GM18499 (cell line): Measurements from ENCODE around the gene SHROOM3.
A peak's percentile ranks its signal among the peaks of the same experiment; 100 is the strongest.

Experiments used
- ATAC-seq: cut with Tn5 transposase; IDR thresholded peaks from one replicate; pipeline ENCODE4 v1.9.1; 2021; ENCODE audit warnings: moderate number of reproducible peaks; ENCODE audit not compliant: insufficient read depth, unreplicated experiment

Gene SHROOM3

DNA sequence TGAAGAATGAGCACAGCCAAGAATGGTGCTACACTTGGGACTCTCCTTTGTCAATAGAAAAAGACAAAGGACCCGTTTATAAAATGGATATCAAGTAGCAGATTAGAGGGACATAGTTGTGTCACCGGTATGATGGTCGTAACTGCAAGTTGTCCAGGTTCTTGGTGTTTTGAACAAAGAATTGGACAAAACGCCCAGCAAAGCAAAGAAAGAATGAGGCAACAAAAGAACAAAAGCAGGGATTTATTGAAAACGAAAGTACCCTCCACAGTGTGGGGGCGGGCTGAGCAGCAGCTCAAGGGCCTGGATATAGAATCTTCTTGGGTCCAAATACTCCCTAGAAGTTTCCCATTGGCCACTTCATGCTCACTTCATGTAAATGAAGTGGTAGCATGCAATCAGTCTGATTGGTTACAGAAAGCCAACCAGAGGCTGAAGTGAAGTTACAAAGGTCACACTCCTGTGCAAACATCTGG is 54.7 kb downstream of the SHROOM3 start:
- no peak for ATAC-seq

DNA sequence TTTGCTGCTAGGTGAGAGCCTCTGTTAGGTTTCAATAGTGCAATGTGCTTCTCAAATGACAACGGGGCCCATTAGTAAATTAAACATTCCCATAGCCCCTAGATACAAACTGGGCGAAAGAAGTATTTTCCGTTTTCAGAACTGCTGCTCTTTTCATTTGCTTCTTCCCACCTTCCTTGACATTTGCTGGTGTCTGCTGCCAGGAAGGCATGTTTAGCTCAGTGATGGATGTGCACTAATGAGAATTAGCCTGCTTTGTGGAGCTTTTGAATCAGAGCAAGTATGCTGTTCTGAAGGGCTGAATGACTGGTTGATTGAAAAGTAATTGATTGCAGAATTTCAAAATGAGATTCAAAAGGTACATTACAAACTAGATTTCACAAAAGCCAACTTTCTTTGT is 57.0 kb downstream of the SHROOM3 start:
- no peak for ATAC-seq

DNA sequence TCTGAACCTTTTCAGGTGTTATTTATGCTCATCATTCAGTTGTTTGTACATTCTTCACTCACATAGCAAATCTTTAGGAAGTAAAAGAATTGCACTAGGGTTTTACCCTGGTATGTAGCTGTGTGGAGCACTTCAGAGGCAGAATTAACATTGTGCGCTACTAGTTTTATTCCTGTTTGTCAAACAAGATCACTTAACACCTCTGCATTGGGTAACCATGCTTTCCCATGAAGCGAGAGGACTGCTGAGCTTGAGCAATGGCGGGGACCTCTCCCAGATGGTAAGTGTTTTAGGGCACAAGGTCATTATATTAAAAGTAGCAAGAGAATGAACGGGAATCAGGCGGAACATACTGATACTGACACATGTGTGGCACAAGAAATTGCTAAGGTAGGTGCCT is 59.2 kb downstream of the SHROOM3 start:
- ATAC-seq = no peak

DNA sequence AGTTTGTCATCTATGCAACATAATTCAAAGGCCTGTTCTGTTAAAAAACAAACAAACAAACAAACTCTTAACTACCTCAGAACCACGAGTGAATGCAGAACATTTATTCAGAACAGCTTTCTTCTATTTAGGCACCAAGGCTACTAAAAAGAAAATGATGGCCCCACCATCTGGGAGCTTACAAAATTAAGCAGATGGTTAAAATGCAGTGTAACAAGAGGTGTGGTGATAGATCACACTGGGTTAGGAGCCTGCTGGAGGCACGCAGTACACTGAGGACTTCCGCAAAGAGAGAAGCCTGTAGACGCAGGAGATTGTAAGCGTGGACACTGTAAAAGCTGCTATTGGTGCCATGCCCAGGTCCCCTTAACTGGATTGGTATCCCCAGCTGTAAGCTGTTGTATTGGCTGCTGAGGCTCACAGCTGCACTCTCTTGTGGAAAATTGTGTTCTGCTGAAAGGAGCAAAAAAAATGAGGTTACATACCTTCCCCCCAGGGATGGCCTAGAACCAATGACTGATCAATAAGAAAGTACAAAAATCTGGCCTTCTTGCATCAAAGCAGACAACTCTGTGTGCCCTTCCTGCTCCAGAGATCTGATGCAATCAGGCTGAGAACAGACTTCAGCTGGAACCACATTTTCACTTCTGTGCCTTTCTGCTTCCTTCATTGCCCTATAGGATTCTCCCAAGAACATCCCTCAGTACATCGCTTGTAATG is 60.0 kb downstream of the SHROOM3 start:
- ATAC-seq = no peak

DNA sequence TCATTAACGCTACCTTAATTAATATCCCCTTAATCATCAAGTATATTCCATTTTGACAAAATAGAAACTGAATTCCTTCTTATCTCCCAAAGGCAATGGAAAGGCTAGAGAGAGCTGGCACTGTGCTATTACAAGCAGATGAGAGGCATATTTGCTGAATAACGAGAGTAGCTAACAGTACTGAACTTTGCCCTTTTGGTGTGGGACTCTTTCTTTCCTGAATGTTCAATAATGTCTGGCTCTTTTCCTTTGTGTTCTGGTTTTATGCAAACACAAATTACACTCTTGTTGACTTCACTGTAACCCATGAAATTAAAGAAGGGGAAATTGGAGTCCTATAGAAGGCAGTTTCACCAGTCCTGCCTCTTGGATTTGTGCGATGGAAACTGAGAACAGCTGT is 63.5 kb downstream of the SHROOM3 start:
- no peak for ATAC-seq

DNA sequence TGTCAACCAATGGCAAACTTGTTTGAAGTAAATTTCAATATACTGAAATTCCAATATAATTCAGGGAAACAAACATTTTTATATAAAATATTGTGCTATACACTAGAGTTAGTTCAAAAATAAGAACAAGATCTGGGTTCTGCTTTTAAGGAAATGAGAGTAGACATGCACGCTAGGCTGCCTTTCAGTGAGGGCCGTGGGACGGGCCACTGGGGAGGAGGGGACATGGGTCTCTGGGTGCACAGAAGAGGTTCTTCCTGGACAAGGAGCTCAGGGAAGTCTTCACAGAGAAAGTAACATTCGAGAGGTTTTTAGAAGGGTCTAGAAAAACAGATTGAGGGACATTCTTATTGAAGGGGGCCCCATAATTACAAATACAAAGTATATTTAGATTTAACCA is 64.4 kb downstream of the SHROOM3 start:
- ATAC-seq = no peak

DNA sequence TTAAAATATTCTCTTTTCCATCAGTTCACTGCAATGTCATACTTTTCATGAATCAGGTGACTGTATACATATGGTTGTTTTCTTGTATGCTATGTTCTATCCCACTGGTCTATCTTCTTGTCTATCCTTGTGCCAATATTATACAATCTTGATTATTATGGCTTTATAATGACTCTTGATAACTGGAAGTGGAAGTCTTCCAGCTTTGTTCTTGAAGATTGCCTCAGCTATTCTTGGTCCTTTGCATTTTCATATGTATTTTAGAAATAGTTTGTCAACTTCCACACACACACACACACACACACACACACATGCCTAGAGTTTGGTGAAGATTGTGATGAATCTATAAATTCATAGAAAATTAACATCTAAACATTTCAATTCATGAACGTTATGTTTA is 67.9 kb downstream of the SHROOM3 start:
- no peak for ATAC-seq

DNA sequence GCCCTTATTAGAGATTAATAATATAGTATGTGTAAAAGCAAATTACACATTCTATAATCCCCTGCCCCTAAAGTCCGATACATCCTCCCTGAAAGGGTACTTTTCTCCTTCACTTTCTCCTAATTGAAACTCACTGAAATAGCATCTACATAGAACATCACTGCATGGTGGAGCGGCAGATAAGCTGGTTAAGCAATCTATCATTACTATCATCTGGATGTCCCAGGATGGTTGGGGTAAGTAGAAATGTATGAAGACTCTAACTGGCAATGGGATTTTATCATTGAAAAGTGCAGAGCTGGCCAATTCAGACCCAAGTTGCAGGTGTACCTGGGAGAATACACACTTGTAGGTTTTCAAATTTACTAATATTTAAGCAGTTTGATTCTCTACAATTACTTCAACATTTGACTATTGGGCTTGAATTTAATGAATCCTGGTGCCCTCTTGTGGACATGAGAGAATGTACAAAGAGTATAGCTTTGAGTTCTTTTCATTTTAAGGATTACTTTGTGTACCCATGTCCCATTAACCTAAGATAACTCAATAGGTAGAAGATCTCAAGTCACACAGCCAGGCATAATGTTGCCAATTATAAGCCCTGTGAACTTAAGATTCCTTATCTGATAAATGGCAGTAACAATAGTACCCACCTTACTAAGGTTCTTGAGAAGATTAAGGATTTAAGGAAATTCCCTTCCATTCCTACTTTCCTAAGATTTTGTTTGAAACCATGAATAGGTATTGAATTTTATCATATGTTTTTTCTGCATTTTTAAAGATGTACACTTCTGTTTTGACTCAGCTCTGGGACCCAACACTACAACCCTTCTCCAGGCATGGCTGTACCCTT is 69.8 kb downstream of the SHROOM3 start:
- ATAC-seq = no peak

DNA sequence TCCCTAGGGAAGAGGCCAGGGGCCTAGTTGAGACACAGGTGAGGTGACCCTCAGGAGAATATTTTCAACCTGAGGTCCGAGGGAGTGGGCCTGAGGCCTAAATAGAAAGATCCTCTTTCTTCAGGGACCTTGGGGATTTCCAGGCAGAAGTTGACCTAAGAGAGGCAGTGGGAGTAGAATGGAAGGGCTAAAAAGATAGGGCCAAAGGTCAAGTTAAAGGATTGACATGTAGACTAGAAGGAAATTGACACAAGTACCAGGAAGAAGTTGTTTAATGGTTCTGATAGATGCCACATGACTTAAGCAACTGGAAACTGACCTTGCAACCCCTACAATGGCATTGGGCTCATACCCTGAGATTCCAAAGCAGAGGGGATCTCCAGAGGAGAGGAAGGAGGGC is 76.9 kb downstream of the SHROOM3 start:
- no peak for ATAC-seq

DNA sequence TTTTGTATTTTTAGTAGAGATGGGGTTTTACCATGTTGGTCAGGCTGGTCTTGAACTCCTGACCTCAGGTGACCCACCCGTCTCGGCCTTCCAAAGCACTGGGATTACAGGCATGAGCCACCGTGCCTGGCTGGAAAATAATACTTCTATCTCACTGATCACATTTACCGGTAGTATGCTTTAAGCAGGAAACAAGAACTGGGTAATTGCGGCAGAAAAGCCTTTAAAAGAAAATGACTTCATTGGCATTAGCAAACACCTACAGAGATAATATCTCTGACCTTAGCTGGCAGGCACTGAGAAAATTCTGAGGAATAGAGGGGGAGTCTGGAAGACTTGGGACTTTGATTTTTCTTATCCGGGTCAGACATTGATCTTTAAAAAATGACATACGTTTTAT is 78.5 kb downstream of the SHROOM3 start:
- no peak for ATAC-seq

DNA sequence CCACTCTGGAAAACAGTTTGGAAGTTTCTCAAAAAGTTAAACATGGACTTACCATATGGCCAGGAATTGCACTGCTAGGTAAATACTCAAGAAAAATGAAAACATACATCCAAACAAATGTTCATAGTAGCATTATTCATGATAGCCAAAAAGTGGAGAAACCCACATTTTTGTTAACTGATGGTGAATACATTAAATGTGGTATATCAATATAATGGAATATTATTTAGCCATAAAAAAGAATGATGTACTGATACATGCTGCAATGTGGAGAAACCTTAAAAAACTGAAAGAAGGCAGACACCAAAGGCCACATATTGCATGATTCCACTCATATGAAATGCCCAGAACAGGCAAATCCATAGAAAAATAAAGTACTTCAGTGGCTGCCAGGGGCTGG is 79.1 kb downstream of the SHROOM3 start:
- no peak for ATAC-seq

DNA sequence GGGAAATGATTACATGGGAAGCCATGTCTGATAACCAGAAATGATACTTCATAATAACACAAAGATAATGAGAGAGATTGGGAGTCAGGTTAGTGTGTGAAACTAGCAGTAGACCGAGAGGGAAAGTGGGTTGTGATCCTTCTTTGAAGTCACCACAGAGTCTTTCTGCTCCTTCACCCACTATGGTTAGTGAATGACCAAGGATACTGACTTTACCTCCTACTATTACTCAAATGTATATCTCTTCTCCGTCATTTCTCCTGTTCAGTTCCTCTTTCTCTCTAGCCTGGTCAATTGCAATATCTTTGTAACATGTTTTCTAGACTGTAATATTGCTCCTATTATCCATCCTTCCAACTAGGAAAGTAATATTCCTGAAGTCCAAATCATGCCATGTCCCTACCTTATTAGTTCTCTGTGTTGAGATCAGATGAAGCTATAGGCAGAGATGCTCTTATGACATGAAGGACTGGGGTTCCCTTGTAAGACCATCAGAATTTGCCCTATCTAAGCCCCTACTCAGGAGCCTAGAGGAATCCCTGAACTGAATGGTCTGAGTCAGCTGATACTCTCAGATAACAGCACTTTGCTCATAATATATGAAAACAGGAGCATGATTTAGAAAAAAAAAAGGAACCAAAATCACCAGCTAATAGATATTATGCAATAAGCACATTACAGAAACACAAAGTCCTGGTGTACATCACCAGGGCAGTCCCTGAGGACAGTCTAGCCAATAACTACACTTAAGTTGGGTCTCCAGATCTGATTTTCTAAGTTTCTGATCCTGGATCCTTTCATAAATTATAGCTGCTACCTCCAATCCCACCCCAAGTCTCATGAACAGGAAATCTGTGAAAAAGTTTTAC is 81.2 kb downstream of the SHROOM3 start:
- ATAC-seq = peak; percentile 81

DNA sequence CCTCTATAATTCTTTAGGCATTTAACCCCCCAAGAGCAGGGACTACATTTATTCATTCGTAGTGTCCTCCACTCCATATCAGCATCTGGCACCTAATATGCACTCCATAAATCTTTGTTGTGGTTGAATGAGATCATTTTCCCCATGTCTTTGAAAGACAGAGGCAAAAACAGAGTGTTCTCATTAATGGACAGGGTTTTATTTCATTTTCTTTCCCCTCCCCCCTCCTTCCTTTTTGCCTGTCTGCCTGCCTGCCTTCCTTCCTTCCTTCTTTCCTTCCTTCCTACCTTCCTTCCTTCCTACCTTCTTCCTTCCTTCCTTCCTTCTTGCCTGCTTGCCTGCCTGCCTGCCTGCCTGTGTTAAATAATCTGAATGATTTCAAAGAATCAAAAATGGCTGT is 83.2 kb downstream of the SHROOM3 start:
- no peak for ATAC-seq

DNA sequence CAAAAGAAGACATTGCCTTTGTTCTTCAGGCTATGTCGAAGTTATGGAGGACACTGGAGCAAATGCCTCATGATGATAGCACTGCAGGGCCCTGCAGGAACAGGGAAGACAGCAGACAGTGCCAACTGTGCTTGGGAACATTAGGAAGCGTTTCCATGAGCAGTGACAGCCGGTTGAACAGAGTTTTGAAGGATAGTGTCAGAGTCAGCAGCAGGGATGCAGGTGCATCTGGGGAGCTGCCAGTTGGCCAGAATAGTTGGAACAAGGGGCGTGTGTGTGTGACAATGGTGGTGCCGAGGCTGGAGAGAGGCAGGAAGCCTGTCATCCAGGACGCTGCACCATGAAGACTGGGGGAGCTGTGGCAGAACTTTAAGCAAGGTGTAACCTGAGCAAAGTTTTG is 88.6 kb downstream of the SHROOM3 start:
- ATAC-seq = no peak

DNA sequence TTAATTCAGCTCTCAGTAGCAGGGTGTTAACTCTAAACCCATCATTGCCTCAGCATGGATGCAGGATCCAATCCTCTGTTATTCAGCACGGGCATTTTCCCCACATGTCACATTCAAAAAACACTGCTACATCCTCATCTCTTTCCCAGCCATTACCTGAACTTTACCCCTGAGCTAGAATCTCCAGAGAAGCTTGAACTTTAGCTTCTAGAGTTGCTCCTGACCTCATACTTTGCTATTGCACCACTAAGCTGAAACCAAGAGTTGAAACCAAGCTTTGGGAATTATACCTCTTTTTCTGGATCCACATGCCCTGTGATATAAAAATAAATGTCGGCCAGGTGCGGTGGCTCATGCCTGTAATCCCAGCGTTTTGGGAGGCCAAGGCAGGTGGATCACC is 90.7 kb downstream of the SHROOM3 start:
- no peak for ATAC-seq

DNA sequence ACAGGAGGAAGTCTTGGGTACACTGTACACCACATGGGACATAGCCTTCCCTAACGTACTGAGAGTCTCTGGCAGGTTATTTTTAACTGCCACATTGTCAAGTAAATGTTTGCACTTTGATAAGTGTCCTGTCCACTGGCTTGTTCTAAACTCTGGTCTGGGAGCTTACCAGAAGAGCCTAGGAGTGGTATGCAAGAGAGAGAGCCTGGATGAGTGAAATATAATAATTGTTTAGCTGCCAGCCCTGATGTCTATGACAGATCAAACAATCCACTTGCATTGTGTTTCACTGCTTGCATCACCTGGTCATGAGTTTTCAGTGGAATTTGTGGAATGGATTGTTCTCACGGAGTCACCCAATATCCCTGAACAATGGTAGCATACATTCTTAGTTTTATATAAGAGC is 91.6 kb downstream of the SHROOM3 start:
- ATAC-seq = no peak

DNA sequence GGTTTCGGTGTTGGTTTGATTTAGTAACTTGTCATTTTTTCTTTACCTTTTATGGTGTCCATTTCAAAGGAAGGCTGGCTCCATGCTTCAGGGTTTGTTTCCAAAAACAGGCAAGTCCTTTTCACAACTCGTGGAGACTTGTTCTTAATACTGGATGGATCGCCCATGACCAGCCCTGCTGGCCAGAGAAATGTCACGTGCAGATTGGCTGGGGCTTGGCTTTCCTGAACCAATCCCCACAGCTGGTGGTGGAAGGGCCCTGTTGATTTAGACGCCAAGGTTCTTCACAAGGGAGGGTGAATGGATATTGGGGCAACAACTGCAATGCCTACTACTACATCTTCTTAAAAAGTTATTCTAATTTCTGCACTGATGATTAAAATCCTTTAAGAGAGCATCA is 92.6 kb downstream of the SHROOM3 start:
- no peak for ATAC-seq

DNA sequence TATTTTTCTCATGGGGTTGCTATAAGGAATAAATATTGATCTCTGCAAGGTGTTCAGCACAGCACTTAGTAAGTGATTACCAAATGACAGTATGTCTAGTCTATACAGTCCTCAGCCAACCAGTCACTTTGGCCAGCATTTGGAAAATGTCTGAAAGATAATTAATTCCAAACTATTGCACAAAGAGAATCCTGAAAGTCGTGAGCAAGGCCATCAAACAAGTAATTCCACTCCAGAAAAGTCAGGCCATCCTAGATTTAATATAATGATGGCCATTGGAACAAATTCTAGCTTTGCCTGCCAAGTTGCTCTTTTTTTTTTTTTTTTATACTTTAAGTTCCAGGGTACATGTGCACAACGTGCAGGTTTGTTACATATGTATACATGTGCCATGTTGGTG is 96.6 kb downstream of the SHROOM3 start:
- ATAC-seq = no peak

DNA sequence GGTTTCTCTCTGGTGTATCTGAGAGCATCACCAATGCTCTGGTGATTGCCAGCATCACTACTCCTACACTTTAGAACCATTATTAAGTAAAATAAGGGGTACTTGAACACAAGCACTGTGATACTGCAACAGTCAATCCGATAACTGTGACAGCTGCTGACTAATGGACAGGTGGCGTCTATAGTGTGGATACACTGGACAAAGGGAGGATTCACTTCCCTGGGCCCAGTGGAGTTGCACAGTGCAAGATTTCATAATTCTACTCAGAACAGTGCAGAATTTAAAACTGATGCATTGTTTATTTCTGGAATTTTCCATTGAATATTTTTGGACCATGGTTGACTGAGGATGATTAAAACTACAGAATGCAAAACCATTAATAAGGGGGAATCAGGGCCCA is 97.8 kb downstream of the SHROOM3 start:
- no peak for ATAC-seq

DNA sequence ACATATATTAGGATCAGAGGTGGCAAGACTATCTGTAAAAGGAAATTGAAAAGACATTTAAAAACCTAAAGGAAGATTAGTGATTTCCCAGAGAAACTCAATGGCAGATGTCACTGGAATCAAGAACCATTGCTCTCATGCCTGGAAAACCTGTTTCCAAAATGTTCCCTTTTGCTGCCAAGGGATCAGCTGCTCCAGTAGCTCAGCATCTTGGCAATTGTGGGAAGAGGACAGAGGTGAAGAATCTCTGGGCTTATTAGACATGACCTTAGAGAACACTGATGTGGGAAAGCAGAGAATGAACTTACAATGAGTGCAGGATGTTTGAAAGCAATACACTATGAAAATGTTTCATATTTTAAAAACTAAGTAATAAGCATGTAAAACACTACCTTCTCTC is 98.3 kb downstream of the SHROOM3 start:
- ATAC-seq = no peak
